Erythroblast (primary cell): ENCODE results near the gene LHX1.

ENCODE experiments used
- GATA1 ChIP-seq: IDR thresholded peaks from 2 replicates; pipeline ENCODE4 v1.6.1; 2011; ENCODE audit warnings: low read depth, mild to moderate bottlenecking, control low read depth, low read length, moderate library complexity
- POLR2A ChIP-seq: IDR thresholded peaks from 2 replicates; pipeline ENCODE4 v1.6.1; 2011; ENCODE audit warnings: mild to moderate bottlenecking, low read length

- TF ChIP-seq POLR2A (no peak), GATA1 (no peak)
Observed at GRCh38 chr17:36911001-36911400, 26.3 kb upstream of the LHX1 start.
